Neural cell (in vitro differentiated cells): ENCODE data around the gene FARP1. TPM values are rescaled to one million over a fixed set of nuclear protein-coding genes. Genes with fewer than 3 reads are reported as not detected.

Experiments
- H2AFZ ChIP-seq: fragments of 200-600, 300-800 bp; sonication (generic), shearing (Covaris generic); 2 replicates; pipeline ENCODE4 v1.6.0; 2014; ENCODE audit warnings: low read depth, mild to moderate bottlenecking, antibody characterized with exemption, low read length, moderate library complexity
- H3F3A ChIP-seq: fragments of 200-600 bp; shearing (Covaris generic); 2 replicates; pipeline ENCODE4 v1.6.1; 2016; ENCODE audit warnings: mild to moderate bottlenecking, moderate library complexity, mixed read lengths, antibody characterized with exemption, low read length; ENCODE audit not compliant: insufficient read depth, poor library complexity, severe bottlenecking
- H3K27ac ChIP-seq: fragments of 200-600, 300-800 bp; sonication (generic), shearing (Covaris generic); 2 replicates; pipeline ENCODE4 v1.5.1; 2014; ENCODE audit warnings: mild to moderate bottlenecking, low read length, moderate library complexity
- H3K27me3 ChIP-seq: fragments of 300-800, 200-600 bp; sonication (generic), shearing (Covaris generic); 2 replicates; pipeline ENCODE4 v1.6.0; 2014; ENCODE audit warnings: mild to moderate bottlenecking, low read depth, low read length, moderate library complexity; ENCODE audit not compliant: insufficient read depth
- H3K36me3 ChIP-seq: fragments of 300-800, 200-600 bp; sonication (generic), shearing (Covaris generic); 2 replicates; pipeline ENCODE4 v1.5.1; 2014; ENCODE audit warnings: mild to moderate bottlenecking, antibody characterized with exemption, low read length, moderate library complexity; ENCODE audit not compliant: insufficient read depth
- H3K4me2 ChIP-seq: fragments of 300-800, 200-600 bp; sonication (generic), shearing (Covaris generic); 2 replicates; pipeline ENCODE4 v1.6.0; 2014; ENCODE audit warnings: mild to moderate bottlenecking, low read length
- H3K4me3 ChIP-seq: fragments of 300-800, 200-600 bp; sonication (generic), shearing (Covaris generic); 2 replicates; pipeline ENCODE4 v1.5.1; 2014; ENCODE audit warnings: mild to moderate bottlenecking, low read length, moderate library complexity
- H3K79me2 ChIP-seq: fragments of 200-600 bp; shearing (Covaris generic); replicated peaks from 2 replicates; pipeline ENCODE4 v1.6.0; 2014; ENCODE audit warnings: mild to moderate bottlenecking, low read length, moderate library complexity; ENCODE audit not compliant: insufficient read depth
- H3K9ac ChIP-seq: fragments of 300-800, 200-600 bp; sonication (generic), shearing (Covaris generic); 2 replicates; pipeline ENCODE4 v1.6.1; 2016; ENCODE audit warnings: mild to moderate bottlenecking, low read length, mixed read lengths
- H3K9me2 ChIP-seq: fragments of 200-600 bp; shearing (Covaris generic); 2 replicates; pipeline ENCODE4 v1.6.1; 2016; ENCODE audit warnings: mild to moderate bottlenecking, low read length, mixed read lengths; ENCODE audit not compliant: insufficient read depth
- H3K9me3 ChIP-seq: fragments of 200-600, 300-800 bp; sonication (generic), shearing (Covaris generic); 2 replicates; pipeline ENCODE4 v1.6.1; 2016; ENCODE audit warnings: mild to moderate bottlenecking, mixed run types, low read length, moderate library complexity, mixed read lengths
- H4K20me1 ChIP-seq: fragments of 200-600 bp; shearing (Covaris generic); 2 replicates; pipeline ENCODE4 v1.6.1; 2016; ENCODE audit warnings: mild to moderate bottlenecking, mixed run types; ENCODE audit not compliant: insufficient read depth
- EP300 ChIP-seq: fragments of 450-650 bp; conservative IDR thresholded peaks from 2 replicates; pipeline ENCODE4 v1.6.1; 2014; ENCODE audit warnings: antibody characterized with exemption, mild to moderate bottlenecking, moderate library complexity; ENCODE audit not compliant: poor library complexity, severe bottlenecking
- EZH2 ChIP-seq: fragments of 200-600, 300-800 bp; shearing (Covaris generic), sonication (generic); IDR thresholded peaks from 2 replicates; pipeline ENCODE4 v1.6.1; 2014; ENCODE audit warnings: antibody characterized with exemption, low read length, borderline replicate concordance, mild to moderate bottlenecking; ENCODE audit not compliant: insufficient read depth, poor library complexity, severe bottlenecking
- MXI1 ChIP-seq: fragments of 450-650 bp; conservative IDR thresholded peaks from 2 replicates; pipeline ENCODE4 v1.6.1; 2014; ENCODE audit warnings: antibody characterized with exemption, mild to moderate bottlenecking; ENCODE audit not compliant: poor library complexity, severe bottlenecking
- POLR2AphosphoS5 ChIP-seq: IDR thresholded peaks from 2 replicates; pipeline ENCODE4 v1.6.1; 2012
- RAD21 ChIP-seq: fragments of 450-650 bp; conservative IDR thresholded peaks from 2 replicates; pipeline ENCODE4 v1.6.1; 2014; ENCODE audit warnings: antibody characterized with exemption, mild to moderate bottlenecking, moderate library complexity
- REST ChIP-seq: IDR thresholded peaks from 2 replicates; pipeline ENCODE4 v1.6.1; 2012; ENCODE audit warnings: borderline replicate concordance
- SMC3 ChIP-seq: fragments of 450-650 bp; conservative IDR thresholded peaks from 2 replicates; pipeline ENCODE4 v1.6.1; 2014; ENCODE audit warnings: antibody characterized with exemption, mild to moderate bottlenecking, moderate library complexity; ENCODE audit not compliant: poor library complexity
- TAF1 ChIP-seq: IDR thresholded peaks from 2 replicates; pipeline ENCODE4 v1.6.1; 2012; ENCODE audit warnings: low read depth
- polyA plus RNA-seq: library from polyadenylated mRNA; depleted of rRNA; stranded (reverse); fragments of >200 nt; gene quantifications from 2 replicates; pipeline ENCODE4 v1.2.3, GENCODE V29; 2014
- TF ChIP-seq, protein P1 (sequence below): fragments of 450-650 bp; IDR thresholded peaks from 2 replicates; pipeline ENCODE4 v1.5.1; 2014; ENCODE audit warnings: antibody characterized with exemption, mild to moderate bottlenecking, moderate library complexity; ENCODE audit not compliant: poor library complexity, severe bottlenecking

The FARP1 gene
- polyA plus RNA-seq, 1 donor from 2014 or later, result 19.7 TPM

DNA sequence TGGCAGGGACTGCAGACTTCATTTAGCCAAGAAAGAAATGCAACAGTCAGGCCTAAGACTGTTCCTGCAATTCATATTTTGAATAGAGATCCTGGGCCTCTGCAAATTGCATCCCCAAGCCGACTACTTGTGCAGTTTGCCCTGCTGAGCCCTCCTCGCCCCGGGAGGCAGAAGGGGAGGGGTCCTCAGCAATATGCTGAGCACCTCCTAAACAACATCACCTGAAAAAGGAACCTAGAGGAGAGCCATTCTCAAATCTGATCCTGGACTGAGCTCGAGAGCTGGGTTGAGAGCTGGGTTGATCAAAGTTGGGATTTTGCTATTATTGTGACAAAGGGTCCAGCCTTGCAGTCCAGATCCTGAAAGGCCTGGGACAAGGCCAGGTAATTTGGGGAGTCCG, 304.2 kb downstream of the FARP1 start:
- no peaks in the 10 kb centered on the region for H3K79me2 ChIP-seq

GRCh38 chr13:98447881-98448641, 305.2 kb downstream of the FARP1 start:
- Histone ChIP-seq H3K4me2 (no peak overlapping the region), H3K36me3 (no peaks in the 10 kb centered on the region), H2AFZ (no peak overlapping the region), H3K9me3 (no peaks in the 10 kb centered on the region), H3K4me3 (no peak overlapping the region), H3K27ac (no peak overlapping the region), H3K27me3 (no peaks in the 10 kb centered on the region), H3K9ac (no peak overlapping the region), H4K20me1 (no peaks in the 10 kb centered on the region), H3F3A (no peaks in the 10 kb centered on the region), H3K9me2 (no peaks in the 10 kb centered on the region), H3K79me2 (peaks cover 2% of the 10 kb centered on the region)
- TF ChIP-seq EZH2 (no peak), REST (no peak), MXI1 (no peak), SMC3 (peak; percentile 38), RAD21 (peak; percentile 38)
- TF ChIP-seq, protein P1, sequence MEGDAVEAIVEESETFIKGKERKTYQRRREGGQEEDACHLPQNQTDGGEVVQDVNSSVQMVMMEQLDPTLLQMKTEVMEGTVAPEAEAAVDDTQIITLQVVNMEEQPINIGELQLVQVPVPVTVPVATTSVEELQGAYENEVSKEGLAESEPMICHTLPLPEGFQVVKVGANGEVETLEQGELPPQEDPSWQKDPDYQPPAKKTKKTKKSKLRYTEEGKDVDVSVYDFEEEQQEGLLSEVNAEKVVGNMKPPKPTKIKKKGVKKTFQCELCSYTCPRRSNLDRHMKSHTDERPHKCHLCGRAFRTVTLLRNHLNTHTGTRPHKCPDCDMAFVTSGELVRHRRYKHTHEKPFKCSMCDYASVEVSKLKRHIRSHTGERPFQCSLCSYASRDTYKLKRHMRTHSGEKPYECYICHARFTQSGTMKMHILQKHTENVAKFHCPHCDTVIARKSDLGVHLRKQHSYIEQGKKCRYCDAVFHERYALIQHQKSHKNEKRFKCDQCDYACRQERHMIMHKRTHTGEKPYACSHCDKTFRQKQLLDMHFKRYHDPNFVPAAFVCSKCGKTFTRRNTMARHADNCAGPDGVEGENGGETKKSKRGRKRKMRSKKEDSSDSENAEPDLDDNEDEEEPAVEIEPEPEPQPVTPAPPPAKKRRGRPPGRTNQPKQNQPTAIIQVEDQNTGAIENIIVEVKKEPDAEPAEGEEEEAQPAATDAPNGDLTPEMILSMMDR, result peak; percentile 57

More for the DNA sequence above, 304.2 kb downstream of the FARP1 start:
- TF ChIP-seq MXI1 (no peak), POLR2AphosphoS5 (no peak), TAF1 (no peak), EZH2 (no peak), RAD21 (no peak), SMC3 (no peak), EP300 (no peak), REST (no peak)
- TF ChIP-seq, protein P1, result no peak
- H2AFZ ChIP-seq, result no peak overlapping the region
- H3F3A ChIP-seq, result no peaks in the 10 kb centered on the region
- no peak overlapping the region for H3K4me3 ChIP-seq
- H4K20me1 ChIP-seq, result no peaks in the 10 kb centered on the region
- no peaks in the 10 kb centered on the region for H3K27me3 ChIP-seq
- no peak overlapping the region for H3K4me2 ChIP-seq
- H3K9me3 ChIP-seq, result no peaks in the 10 kb centered on the region
- no peaks in the 10 kb centered on the region for H3K36me3 ChIP-seq
- H3K9me2 ChIP-seq, result no peaks in the 10 kb centered on the region
- no peak overlapping the region for H3K9ac ChIP-seq
- no peak overlapping the region for H3K27ac ChIP-seq
